ENCODE results near the gene RLBP1. TPM values are rescaled to one million over a fixed set of nuclear protein-coding genes. Genes with fewer than 3 reads are reported as not detected.

The RLBP1 gene
- total and polyA plus RNA-seq, 2 of the 13 experiments (the other 11 are each of a cell fraction or from before 2014, with no cell fraction given): 0.07 TPM; not detected in 1

- Histone ChIP-seq H3K27me3 (ENCODE audit: control insufficient read depth in 1 of 2, insufficient read depth in 2 of 2, low read length in 2 of 2) (no peaks in the 10 kb centered on the region), H3K27ac (ENCODE audit: extremely low read length, insufficient read depth, low read length) (no peak overlapping the region), H3K36me3 (replicated peaks in 1 of 2; ENCODE audit: control insufficient read depth in 1 of 2, insufficient read depth in 2 of 2, low read length in 2 of 2) (no peaks in the 10 kb centered on the region), H3K4me1 (ENCODE audit: insufficient read depth, low read length) (peaks cover 44% of the 10 kb centered on the region), H3K4me2 (ENCODE audit: low read depth, low read length) (no peak overlapping the region), H3K79me2 (ENCODE audit: insufficient read depth, low read length) (no peaks in the 10 kb centered on the region), H3K9me3 (ENCODE audit: low read length) (no peaks in the 10 kb centered on the region), H2AFZ (ENCODE audit: low read length) (no peak overlapping the region), H3K9ac (ENCODE audit: insufficient read depth, low read depth, low read length) (no peak overlapping the region), H4K20me1 (ENCODE audit: insufficient read depth, low read length) (no peaks in the 10 kb centered on the region), H3K4me3 (replicated peaks in 1 of 3; ENCODE audit: insufficient read depth in 1 of 3, low read depth in 2 of 3, low read length in 3 of 3) (no peak overlapping the region)
- DNase-seq (ENCODE audit: low spot score) (no peak), FAIRE-seq (peak; percentile 80), ATAC-seq (no peak; the same call in 2 of the 3 replicates)
- intact Hi-C loops (cut with micrococcal nuclease; ENCODE audit: unreplicated experiment): loop anchor here (10.0 kb wide), 1 partner anchor 103 kb away; no protein-coding TSS in a partner anchor
- ChIA-PET CTCF (ENCODE audit: low intra/inter-chr PET ratio, low total read pairs) (no interaction called here), POLR2A (no interaction called here)
- in situ Hi-C loops (cut with HindIII; ENCODE audit: extremely low pct_ligation_motif_present, low pct_unique_long_range_greater_than_20kb): loop anchor here (10.0 kb wide), 1 partner anchor 93 kb away; no protein-coding TSS in a partner anchor
- BruUV-seq (replicated peaks): no TSS peak
- WGBS (ENCODE audit: low lambda C conversion rate): 72% methylated on average over 20 of the region's 20 CpGs
- no peak for TF ChIP-seq ZMAT3 (CRISPR knock-in tag; conservative IDR thresholded peaks at IDR 0.05)
- no peak for TF ChIP-seq PREB (CRISPR knock-in tag; IDR thresholded peaks at IDR 0.05)
- TF ChIP-seq ARID2 (CRISPR knock-in tag; IDR thresholded peaks at IDR 0.05; ENCODE audit: borderline replicate concordance): no peak
- TF ChIP-seq ZNF879 (CRISPR knock-in tag; IDR thresholded peaks at IDR 0.05): no peak
- no peak for TF ChIP-seq POGK (CRISPR knock-in tag; conservative IDR thresholded peaks at IDR 0.05)
- no peak for TF ChIP-seq FLYWCH1 (CRISPR knock-in tag; IDR thresholded peaks at IDR 0.05)
- no peak for TF ChIP-seq ZNF101 (CRISPR knock-in tag; IDR thresholded peaks at IDR 0.05; ENCODE audit: borderline replicate concordance, low read depth)
- TF ChIP-seq ZFP1 (CRISPR knock-in tag; IDR thresholded peaks at IDR 0.05): no peak
- TF ChIP-seq SSRP1 (CRISPR knock-in tag; IDR thresholded peaks at IDR 0.05): no peak
- TF ChIP-seq ZFP36L2 (CRISPR knock-in tag; IDR thresholded peaks at IDR 0.05): no peak
- TF ChIP-seq ZBTB46 (CRISPR knock-in tag; IDR thresholded peaks at IDR 0.05; ENCODE audit: borderline replicate concordance): no peak
- TF ChIP-seq CEBPB (IDR thresholded peaks at IDR 0.05; ENCODE audit: borderline replicate concordance, low read depth, low read length): peak; percentile 77
- TF ChIP-seq CEBPG (CRISPR knock-in tag; IDR thresholded peaks at IDR 0.05): peak; percentile 65
- TF ChIP-seq KAT7 (CRISPR knock-in tag; IDR thresholded peaks at IDR 0.05; ENCODE audit: borderline replicate concordance): no peak
- no peak for TF ChIP-seq EZH2 (conservative IDR thresholded peaks at IDR 0.05; ENCODE audit: low read depth, low read length)
- no peak for TF ChIP-seq ARID4A (CRISPR knock-in tag; IDR thresholded peaks at IDR 0.05; ENCODE audit: borderline replicate concordance)
Observed at GRCh38 chr15:89201465-89202005, 19.8 kb downstream of the RLBP1 start.

All from HepG2 (cell line).